Esophagus (tissue), 2 donors: ENCODE results near the gene PCDHB1. TPM values are rescaled to one million over a fixed set of nuclear protein-coding genes. Genes with fewer than 3 reads are reported as not detected.

Experiments
- H3K27ac ChIP-seq, 2 donors: one replicate each; pipeline ENCODE4 v1.5.1; 2013; ENCODE audit warnings: low read depth in 2 of 2, mild to moderate bottlenecking in 2 of 2, inconsistent platforms in 1 of 2, low read length in 1 of 2, moderate library complexity in 1 of 2
- H3K27me3 ChIP-seq, 2 donors: one replicate each; pipeline ENCODE4 v1.6.1; 2013; ENCODE audit warnings: low read length in 2 of 2, control low read depth in 1 of 2, mild to moderate bottlenecking in 1 of 2; ENCODE audit not compliant: insufficient read depth in 2 of 2, control insufficient read depth in 1 of 2
- H3K36me3 ChIP-seq, 2 donors: one replicate each; pipeline ENCODE4 v1.6.1; 2013; ENCODE audit warnings: low read length in 1 of 2; ENCODE audit not compliant: control insufficient read depth in 2 of 2, insufficient read depth in 2 of 2
- H3K4me1 ChIP-seq, 2 donors: one replicate each; pipeline ENCODE4 v1.6.1; 2013; ENCODE audit warnings: low read length in 1 of 2; ENCODE audit not compliant: control insufficient read depth in 2 of 2, insufficient read depth in 2 of 2
- H3K4me3 ChIP-seq, 2 donors: one replicate each; pipeline ENCODE4 v1.5.1; 2013; ENCODE audit warnings: low read length in 2 of 2, mild to moderate bottlenecking in 2 of 2, low read depth in 1 of 2, moderate library complexity in 1 of 2
- H3K9me3 ChIP-seq, 2 donors: one replicate each; pipeline ENCODE4 v1.6.1; 2013; ENCODE audit warnings: mild to moderate bottlenecking in 2 of 2, low read depth in 1 of 2, low read length in 1 of 2, moderate library complexity in 1 of 2; ENCODE audit not compliant: control insufficient read depth in 2 of 2, insufficient read depth in 1 of 2
- WGBS, 2 donors: extraction: QIAGEN DNeasy Blood & Tissue Kit; methylation state at CpG; one replicate each; pipeline ENCODE4 v1.1.7; 2013; 5-methylcytosine and 5-hydroxymethylcytosine counted together
- polyA plus RNA-seq, 2 donors: library from polyadenylated mRNA; stranded (reverse); fragments of 200-250 nt; gene quantifications; one replicate each; pipeline ENCODE4 v1.2.3, GENCODE V29; 2013
- donor health status: healthy with polysubstance abuse.
- donor health status: Bipolar disorder and iron deficiency.

The PCDHB1 gene
- polyA plus RNA-seq, result not detected

DNA sequence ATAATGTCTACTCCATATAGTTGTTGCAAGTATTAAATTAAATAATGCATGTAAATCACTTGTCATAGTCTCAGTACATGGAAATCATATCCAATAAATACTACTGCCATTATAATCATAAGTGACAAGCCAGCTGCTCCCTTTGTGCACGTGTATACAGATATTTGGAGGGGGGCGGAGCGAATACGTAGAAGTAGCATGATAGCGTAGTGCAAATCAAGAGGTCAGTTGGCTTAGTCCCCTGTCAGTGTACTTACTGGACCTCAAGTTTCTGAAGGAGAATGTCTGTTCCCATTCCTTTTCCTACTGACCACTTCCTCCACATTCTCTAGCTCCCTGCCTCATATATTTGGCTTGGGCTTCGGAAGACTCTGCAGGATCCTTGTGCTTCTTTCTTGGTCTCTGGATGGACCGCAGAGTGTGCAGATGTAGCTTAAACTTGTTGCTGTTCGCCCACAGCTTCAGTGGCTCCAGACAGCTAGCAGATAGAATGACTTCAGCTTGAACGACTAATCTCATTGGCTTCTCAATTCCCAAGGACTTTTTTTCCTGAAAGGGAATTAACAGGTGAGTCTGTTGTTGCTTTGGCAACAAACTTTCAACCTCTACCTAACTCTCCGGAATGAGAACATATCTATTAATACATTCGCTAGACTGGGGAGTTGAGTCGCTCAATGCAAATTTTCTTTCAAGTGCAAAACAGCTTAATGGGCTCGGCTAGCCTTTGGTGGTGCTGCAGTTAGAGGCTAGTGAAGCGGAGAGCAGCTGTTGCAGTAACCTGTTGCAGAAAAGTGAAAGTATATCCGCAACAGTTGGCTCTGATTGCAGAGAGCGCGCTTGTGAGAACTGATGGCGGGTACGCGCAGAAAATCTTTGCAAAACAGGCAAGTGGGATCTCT lies at the start of gene PCDHB1:
Gene PCDHB1, plus strand, starts transcription at position 753 of the 899 bp plus-strand sequence. Its CDS starts 97 bp downstream, at position 850.
- Histone ChIP-seq H3K36me3 (no peaks in the 10 kb centered on the region), H3K4me1 (peaks cover 0 to 4% of the 10 kb centered on the region in 2 donors), H3K4me3 (peak within 1 kb of the TSS; percentile 55 to 60), H3K27me3 (peaks cover 2% of the 10 kb centered on the region in 2 donors), H3K9me3 (peaks cover 0 to 11% of the 10 kb centered on the region in 2 donors), H3K27ac (no peak within 1 kb of the TSS)
- 20 to 21% methylated on average over 20 of the region's 20 CpGs for WGBS, 2 donors

DNA sequence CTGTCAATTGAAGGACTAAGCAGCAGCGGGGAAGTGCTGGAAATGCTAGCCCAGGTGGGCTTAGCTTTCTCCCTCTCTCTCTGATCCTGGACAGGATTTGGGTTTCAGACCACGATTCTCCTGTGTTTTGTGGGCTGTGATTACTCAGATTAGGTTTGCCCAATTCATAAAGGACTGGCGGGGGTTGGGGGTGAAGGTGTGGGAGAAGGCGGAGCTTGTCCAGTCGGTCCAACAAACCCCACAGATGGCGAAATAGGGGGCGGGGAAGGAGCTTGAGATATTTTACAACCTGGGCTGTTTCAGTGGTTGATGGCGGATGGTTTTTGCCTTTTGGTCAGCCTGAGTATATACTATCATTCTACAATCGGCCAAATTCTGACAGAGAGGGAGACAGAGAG lies 49.7 kb upstream of the PCDHB1 start:
- 5 to 7% methylated on average over 9 of the region's 9 CpGs for WGBS, 2 donors
- Histone ChIP-seq H3K4me1 (no peaks in the 10 kb centered on the region), H3K27ac (no peak overlapping the region), H3K4me3 (peak overlapping the region in 1 of 2 donors; percentile 0), H3K27me3 (peaks cover 0 to 3% of the 10 kb centered on the region in 2 donors), H3K36me3 (no peaks in the 10 kb centered on the region), H3K9me3 (no peaks in the 10 kb centered on the region)

DNA sequence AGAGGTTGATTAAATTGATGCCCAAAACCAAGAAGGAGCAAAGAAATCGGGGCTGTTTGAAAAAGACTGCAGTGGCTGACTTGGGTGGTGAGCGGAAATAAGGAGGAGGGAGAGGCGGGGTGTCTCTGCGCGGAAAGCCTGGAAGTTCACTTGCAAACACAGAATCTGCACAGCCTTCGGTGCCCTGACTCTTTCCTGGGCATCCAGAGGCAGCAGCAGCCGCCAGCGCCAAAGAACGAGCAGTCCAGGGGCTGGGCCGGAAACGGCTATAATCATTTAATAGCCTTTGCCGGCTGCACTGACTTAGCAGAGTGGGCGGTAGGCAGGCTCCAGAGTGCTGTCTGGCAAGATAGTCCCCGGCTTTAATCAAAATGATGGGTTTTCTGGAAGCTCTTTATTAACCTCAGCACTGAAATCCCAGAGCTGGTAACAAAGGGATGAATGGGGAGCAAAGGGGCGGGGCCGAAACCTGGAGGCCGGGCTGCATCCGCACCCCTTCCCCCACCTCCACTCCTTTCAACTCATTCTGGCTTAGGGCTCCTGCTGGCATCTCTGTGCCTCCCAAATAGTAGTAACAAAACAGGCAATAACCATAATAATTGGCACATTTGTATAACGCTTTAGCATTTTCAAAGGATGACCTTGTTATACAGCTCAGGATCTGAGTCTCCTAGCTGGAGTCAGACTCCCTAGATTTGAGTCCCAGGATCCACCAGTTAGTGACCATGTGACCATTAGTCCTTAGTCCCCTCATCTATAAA lies 49.1 kb upstream of the PCDHB1 start:
- H3K4me1 ChIP-seq, result no peaks in the 10 kb centered on the region
- H3K36me3 ChIP-seq, result no peaks in the 10 kb centered on the region
- H3K27ac ChIP-seq, result no peak overlapping the region
- peaks cover 0 to 3% of the 10 kb centered on the region in 2 donors for H3K27me3 ChIP-seq
- 3 to 5% methylated on average over 19 of the region's 19 CpGs for WGBS, 2 donors
- no peaks in the 10 kb centered on the region for H3K9me3 ChIP-seq
- H3K4me3 ChIP-seq, result peak overlapping the region; percentile 0 to 1

GRCh38 chr5:141002605-141002965 lies 48.6 kb upstream of the PCDHB1 start:
- no peaks in the 10 kb centered on the region for H3K9me3 ChIP-seq
- no peak overlapping the region for H3K27ac ChIP-seq

DNA sequence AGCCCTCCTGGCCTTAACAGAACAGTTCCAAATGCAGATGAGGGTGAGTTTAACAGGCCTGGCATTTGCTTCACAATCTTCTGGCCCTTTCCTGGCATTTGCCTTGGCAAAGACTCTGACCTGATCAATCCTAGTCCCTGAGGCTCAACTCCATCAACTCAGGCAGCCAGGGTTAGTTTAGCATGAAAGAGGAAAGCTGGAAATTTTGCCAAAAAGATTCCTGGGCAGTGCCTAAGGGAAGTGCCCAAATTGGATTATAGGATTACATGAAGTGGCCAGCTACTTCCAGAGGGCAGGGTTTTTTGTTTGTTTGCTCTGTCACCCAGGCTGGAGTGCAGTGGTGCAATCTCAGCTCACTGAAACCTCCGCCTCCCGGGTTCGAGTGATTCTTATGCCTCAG lies 48.1 kb upstream of the PCDHB1 start:
- Histone ChIP-seq H3K9me3 (no peaks in the 10 kb centered on the region), H3K4me3 (no peak overlapping the region), H3K27me3 (peaks cover 0 to 3% of the 10 kb centered on the region in 2 donors), H3K36me3 (no peaks in the 10 kb centered on the region), H3K4me1 (no peaks in the 10 kb centered on the region), H3K27ac (no peak overlapping the region)
- WGBS, 2 donors, result 90 to 95% methylated on average over 3 of the region's 3 CpGs

More at GRCh38 chr5:141002605-141002965, 48.6 kb upstream of the PCDHB1 start:
- H3K4me3 ChIP-seq, result no peak overlapping the region
- whole genome bisulfite sequencing, 2 donors, result 37 to 63% methylated on average over 3 of the region's 3 CpGs
- no peaks in the 10 kb centered on the region for H3K36me3 ChIP-seq
- H3K27me3 ChIP-seq, result peaks cover 0 to 3% of the 10 kb centered on the region in 2 donors
- no peaks in the 10 kb centered on the region for H3K4me1 ChIP-seq

DNA sequence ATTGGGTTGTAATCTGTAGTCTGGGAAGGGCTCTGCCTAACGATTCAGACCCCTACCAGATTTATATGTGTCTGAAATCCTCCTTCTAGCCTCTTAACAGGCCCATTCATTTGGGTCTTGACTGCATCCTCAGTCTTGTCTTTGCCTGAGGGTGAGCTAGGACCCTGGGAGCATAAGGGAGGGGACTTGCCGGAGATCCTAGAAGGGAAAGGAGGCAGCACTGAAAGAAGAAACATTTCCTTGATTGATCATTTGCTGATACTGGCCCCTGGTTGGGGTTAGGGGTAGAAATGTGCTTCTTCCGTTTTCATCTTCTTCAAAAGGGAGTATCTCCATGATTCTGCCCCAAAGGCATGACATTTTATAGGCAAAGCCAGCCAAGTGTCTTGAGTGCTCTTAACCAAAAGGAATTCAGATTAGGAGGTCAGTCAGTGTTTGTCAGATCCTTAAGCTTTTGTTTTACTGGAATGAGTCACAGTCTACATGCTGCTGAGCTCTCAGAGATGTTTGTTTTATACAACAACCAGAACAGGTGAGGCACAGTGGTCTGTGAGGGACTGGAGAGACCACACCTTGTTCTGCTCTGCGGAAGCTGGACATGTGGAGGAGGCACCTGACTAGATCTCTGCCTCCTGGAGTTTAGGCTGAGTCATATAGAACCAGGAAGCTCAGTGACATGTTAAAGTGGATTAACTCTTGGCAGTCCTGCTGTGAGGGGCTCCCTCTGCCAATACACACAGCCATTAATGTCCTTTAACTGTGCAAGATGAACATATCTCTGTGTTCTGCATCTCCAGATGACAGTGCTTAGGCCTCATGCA lies 47.2 kb upstream of the PCDHB1 start:
- no peaks in the 10 kb centered on the region for H3K36me3 ChIP-seq
- no peak overlapping the region for H3K27ac ChIP-seq
- WGBS, 2 donors, result 36 to 38% methylated on average over 4 of the region's 4 CpGs
- no peaks in the 10 kb centered on the region for H3K9me3 ChIP-seq
- no peak overlapping the region for H3K4me3 ChIP-seq
- H3K27me3 ChIP-seq, result peaks cover 0 to 3% of the 10 kb centered on the region in 2 donors
- no peaks in the 10 kb centered on the region for H3K4me1 ChIP-seq

DNA sequence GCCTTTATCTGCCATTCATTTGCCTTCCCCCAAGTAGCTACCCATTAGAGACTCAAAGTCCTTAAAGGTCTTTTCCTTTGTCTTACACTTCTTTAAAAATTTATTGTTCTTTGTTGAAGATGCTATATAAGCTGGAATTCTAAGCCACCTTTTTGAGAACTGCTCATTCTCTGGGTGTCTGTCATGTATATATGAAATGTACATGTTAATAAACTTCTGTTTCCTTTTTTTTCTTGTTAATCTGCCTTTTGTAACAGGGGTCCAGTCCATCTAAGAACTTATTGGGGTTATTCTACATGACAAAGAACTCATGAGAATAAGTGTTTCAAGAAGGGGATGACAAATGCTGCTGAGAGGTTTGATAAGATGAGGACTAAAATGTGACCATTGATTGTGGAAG lies 43.4 kb upstream of the PCDHB1 start:
- Histone ChIP-seq H3K9me3 (no peaks in the 10 kb centered on the region), H3K4me3 (no peak overlapping the region)

GRCh38 chr5:141010047-141010793 lies 41.0 kb upstream of the PCDHB1 start:
- Histone ChIP-seq H3K4me1 (no peaks in the 10 kb centered on the region), H3K27ac (no peak overlapping the region), H3K4me3 (no peak overlapping the region), H3K9me3 (no peaks in the 10 kb centered on the region), H3K36me3 (no peaks in the 10 kb centered on the region), H3K27me3 (no peaks in the 10 kb centered on the region)
- WGBS, 2 donors, result 48 to 51% methylated on average over 12 of the region's 12 CpGs

More for the DNA sequence above, 43.4 kb upstream of the PCDHB1 start:
- Histone ChIP-seq H3K27ac (no peak overlapping the region), H3K27me3 (no peaks in the 10 kb centered on the region), H3K4me1 (no peaks in the 10 kb centered on the region), H3K36me3 (no peaks in the 10 kb centered on the region)

GRCh38 chr5:141017943-141018342 lies 33.2 kb upstream of the PCDHB1 start:
- Histone ChIP-seq H3K27ac (no peak overlapping the region), H3K4me1 (no peaks in the 10 kb centered on the region), H3K36me3 (no peaks in the 10 kb centered on the region), H3K4me3 (no peak overlapping the region), H3K27me3 (no peaks in the 10 kb centered on the region), H3K9me3 (no peaks in the 10 kb centered on the region)
